Epidermal melanocyte (primary cell): Measurements from ENCODE around the gene CARD14.
"Not testable (repeated sequence)": the region's sequence is repeated elsewhere in the genome, so short reads cannot be mapped to it uniquely, and the experiment has no call there.

Source experiments
- DNase-seq: peaks from one replicate; pipeline ENCODE4 v3.0.0; 2011; ENCODE audit warnings: low spot score; ENCODE audit not compliant: insufficient read length

CARD14 gene

DNA sequence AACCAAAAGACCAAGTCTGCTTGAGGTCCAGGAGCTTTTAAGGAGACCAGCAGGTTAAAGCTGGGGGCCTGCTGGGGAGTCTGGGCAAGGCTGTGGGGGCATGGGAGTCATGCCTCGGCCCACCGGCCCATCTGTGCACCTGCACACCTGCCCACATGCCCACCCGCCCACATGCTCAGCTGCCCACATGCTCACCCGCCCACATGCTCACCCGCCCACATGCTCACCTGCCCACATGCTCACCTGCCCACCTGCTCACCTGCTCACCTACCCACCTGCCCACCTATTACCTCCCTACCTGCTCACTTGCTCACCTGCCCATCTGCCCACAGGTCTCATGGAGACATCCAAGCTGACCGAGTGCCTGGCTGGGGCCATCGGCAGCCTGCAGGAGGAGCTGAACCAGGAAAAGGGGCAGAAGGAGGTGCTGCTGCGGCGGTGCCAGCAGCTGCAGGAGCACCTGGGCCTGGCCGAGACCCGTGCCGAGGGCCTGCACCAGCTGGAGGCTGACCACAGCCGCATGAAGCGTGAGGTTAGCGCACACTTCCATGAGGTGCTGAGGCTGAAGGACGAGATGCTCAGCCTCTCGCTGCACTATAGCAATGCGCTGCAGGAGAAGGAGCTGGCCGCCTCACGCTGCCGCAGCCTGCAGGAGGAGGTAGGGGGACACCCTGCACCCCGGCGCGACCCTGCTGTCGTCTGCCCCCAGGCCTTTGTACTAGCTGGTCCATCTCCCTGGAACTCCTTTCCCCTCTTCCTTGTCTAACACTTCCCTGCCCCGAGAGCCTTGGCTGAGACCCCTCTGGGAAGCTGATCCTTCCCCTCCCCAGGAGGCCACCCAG is 14.0 kb downstream of the CARD14 start:
- DNase-seq: no peak

DNA sequence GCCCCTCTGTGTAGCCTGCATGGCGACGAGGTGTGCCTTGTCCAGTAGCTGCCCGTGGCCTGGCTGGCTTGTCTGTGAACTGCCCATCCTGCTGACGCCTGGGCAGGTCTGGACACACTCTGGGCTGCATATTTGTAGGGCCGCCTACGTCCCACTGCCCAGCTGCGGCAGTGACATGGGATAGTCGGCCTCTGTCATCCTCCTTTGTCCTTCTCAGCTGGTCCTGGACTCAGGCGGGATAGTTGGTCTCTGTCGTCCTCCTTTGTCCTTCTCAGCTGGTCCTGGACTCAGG is 14.5 kb downstream of the CARD14 start:
- no peak for DNase-seq

DNA sequence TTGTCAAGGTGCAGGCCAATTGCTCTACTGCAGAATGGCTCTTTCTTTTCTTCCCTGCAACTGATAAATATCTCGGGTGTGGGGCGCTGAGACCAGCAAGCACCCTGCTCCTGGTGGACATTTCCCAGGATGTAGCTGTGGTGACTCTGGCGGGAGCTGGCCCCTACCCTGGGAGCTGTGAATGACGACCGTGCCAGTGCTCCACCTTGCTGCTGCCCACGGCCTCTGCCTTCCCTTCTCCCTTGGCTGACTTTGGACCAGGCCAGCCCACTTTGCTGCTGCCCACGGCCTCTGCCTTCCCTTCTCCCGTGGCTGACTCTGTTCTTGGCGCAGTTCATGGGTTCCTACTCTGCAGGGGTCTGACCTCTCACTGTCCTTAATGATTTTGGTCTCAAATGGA is 16.1 kb downstream of the CARD14 start:
- DNase-seq: no peak

DNA sequence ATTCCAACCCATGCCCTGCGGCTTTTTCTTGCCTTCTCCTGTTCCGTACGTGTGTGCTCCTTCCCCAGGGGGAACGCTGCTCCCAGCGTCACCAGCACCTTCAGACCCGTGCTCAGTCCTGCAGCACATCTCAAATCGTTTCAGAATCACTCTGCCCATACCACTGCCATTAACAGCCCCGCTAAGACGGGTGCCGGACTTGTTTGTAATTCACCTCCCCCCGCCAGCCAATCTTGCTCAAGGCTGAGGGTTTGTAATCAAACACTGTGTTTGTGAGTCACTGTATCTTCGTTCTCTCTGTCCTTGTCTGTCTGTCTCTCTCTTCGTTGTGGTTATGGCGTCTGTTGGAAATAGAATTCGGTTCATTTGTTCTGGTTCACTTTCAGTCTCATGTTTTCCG is 17.3 kb downstream of the CARD14 start:
- DNase-seq: no peak

DNA sequence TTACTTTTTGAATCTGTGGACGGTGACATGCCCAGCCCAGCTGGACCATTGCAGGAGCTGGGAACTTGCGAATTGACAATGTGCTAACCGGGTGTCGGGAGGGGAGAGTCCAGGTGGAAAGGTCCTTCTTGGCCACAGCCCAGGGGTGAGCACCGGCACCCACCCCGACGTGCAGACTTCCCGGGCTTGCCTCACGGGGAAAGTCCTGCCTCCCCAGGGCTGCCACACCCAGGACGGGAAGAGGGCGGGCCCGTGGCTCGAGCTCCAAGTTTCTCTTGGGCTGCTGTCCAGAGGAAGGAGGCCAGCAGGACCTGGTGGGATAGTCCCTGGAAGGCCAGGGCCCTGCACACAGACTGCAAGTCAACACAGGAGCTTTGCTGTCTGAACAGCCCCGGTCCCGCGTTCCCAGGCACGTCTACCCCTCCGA is 17.7 kb downstream of the CARD14 start:
- no peak for DNase-seq

DNA sequence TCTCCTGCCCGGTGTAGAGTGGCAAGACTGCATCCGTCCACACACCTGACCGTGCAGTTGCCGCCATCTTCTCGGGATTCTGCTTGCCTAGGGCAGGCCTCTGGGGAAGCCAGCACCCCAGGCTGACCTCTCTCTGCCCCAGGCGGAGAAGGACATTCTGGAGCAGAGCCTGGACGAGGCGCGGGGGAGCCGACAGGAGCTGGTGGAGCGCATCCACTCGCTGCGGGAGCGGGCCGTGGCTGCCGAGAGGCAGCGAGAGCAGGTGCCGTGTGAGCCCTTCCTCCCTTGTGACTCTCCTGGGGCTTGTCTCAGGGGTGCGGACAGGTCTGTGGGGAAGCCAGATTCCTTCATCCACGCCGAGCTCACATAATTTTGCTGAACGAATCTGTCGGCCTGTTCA is 19.8 kb downstream of the CARD14 start:
- no peak for DNase-seq

DNA sequence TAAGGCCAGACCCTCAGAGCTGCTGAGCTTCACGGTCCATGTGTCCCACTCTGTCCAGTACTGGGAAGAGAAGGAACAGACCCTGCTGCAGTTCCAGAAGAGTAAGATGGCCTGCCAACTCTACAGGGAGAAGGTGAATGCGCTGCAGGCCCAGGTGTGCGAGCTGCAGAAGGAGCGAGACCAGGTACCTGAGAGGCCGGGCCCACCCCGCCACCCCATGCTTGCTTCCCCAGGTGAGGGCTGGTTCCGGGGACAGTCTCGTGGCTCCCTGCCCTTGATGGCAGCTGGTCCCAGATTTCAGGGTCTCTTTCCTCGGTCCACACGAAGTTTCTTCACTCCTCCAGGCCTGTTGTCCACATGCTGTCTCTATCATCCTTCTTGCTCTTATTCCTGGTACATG is 20.9 kb downstream of the CARD14 start:
- DNase-seq: no peak

DNA sequence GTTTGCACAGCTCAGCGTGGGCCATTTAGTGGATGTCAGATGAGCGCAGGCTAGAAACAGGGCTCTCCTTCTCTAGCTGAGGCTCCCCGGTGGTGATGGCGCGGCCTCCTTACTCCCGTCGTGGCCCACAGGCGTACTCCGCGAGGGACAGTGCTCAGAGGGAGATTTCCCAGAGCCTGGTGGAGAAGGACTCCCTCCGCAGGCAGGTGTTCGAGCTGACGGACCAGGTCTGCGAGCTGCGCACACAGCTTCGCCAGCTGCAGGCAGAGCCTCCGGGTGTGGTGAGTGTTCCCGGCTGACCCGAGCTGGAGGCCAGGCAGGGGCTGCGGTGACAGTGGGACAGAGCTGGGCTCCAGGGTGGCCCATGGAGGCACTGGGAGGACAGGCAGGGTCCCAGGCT is 21.4 kb downstream of the CARD14 start:
- DNase-seq: no peak

DNA sequence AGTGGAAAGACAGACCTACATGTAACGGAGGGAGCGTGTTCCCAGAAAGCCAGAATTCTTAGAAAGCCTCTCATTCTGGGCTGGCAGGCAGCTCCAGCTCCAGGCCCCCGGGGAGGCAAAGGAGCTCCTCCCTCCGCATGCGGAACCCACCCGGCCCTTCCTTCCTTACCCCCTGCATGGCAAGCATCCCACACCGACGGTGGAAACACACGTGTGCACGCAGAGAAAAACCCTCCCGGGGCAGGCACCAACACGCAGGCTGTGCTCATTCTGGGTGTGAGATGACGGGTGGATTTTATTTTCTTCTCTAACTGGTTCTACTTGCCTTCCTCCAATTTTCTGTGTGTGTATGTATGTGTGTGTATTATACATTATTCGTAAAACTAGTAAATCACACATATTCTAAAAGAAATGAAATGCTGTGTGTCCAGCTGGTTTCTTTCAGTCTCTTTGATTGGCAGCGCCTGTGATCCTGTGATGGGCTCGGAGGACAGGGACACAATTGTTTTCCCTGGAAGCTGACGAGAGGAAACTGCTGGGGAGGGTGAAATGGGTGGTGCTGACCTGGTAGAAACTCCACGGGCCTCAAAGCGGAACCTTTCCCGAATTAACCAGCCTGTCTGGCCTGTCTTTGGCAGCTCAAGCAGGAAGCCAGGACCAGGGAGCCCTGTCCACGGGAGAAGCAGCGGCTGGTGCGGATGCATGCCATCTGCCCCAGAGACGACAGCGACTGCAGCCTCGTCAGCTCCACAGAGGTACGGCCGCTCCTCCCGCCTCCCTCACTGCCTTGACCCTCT is 22.2 kb downstream of the CARD14 start:
- peak; percentile 57 for DNase-seq

DNA sequence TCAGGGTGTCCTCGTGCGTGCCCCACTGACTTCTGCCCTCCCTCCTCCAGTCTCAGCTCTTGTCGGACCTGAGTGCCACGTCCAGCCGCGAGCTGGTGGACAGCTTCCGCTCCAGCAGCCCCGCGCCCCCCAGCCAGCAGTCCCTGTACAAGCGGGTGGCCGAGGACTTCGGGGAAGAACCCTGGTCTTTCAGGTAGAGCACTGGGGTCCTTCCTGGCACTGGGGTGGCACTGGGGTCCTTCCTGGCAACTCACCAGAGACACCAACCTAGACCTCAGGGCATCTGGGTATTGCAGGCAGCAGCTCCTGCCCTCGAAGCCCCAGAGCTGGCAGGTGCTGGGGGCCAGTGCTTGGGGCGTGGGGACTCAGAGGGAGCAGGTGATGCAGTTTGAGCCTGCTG is 25.3 kb downstream of the CARD14 start:
- DNase-seq: no peak

DNA sequence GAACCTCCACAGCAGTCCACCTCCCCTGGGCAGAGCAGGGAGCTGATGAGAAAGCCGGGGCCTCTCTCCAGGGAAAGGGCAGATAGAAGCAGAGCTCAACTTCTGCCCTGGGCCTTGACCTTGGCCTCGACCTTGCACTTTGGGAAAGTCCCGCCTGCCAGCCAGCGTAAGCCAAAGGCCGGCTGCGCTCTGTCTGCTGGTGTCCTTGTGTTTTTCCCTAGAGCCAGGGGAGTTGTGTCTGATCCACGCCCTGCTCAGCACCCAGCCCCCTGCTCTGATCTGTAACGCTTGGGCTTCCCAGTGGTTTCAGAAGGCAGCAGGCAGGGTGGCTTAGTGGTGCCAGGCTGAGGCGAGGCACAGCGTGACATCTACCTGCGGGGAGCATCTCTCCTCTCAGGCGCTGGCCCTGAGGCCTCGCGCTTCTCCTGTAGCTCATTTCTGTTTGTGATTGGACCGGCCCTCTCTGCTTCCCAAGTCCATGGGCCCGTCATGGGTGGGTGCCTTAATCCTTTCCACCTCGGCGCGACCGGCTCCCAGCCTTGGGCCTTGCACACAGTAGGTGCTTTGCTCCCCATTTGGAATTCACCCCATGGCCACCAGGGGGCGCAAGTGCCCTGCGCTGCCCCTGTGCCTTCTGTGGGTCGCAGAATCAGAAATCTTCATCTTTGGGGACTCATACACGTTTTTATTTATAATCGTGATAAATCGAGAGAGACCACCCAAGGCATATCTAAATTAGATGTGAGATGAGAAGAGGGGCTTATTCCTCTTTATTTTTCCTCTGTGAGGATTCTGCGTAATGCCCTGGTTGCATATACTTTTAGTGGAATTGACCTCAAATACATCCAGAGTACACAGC is 26.1 kb downstream of the CARD14 start:
- no peak for DNase-seq

DNA sequence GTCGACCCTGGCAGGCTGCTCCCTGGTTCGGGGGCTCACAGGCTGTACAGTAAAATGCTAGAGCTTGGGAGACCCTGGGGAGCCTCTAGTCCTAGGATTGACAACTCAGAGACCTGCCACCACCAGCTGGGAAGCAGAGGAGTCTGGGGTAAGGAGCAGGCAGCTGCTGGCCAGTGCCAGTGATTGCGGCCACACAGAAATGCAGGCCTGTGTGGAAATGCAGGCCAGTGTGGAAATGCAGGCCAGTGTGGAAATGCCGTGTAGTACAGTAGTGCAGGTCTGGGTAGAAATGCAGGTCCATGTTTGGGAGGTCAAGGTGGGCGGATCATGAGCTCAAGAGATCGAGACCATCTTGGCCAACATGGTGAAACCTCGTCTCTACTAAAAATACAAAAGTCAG is 26.8 kb downstream of the CARD14 start:
- DNase-seq: no peak

DNA sequence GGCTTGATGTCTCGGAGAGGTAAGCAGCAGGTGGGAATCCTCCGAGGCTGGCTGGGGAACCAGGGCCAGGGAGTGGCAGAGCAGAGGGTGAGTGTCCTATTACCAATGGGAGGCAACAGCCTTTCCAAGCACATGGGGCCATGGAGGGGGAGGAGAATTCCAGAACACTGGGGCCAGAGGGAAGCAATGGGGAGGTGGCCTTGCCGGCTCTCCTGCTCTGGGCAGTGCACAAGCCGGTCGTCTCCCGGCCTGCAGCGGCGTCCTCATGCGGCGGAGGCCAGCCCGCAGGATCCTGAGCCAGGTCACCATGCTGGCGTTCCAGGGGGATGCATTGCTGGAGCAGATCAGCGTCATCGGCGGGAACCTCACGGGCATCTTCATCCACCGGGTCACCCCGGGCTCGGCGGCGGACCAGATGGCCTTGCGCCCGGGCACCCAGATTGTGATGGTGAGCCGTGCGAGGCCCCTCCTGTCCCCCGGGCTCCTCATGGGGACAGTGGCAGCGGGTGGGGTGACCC is 28.4 kb downstream of the CARD14 start:
- DNase-seq: no peak

DNA sequence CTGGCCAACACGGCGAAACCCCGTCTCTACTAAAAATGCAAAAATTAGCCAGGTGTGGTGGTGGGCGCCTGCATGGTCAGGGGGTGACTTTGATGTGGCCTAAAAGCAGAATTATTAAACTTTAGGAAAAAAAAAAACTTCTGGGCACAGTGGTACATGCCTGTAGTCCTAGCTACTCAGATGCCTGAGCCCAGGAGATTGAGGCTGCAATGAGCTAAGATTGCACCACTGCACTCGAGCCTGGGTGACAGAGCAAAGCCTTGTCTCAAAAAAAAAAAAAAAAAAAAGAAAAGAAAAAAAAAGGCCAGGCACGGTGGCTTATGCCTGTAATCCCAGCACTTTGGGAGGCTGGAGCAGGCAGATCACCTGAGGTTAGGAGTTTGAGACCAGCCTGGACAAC is 29.5 kb downstream of the CARD14 start:
- not testable (repeated sequence) for DNase-seq

DNA sequence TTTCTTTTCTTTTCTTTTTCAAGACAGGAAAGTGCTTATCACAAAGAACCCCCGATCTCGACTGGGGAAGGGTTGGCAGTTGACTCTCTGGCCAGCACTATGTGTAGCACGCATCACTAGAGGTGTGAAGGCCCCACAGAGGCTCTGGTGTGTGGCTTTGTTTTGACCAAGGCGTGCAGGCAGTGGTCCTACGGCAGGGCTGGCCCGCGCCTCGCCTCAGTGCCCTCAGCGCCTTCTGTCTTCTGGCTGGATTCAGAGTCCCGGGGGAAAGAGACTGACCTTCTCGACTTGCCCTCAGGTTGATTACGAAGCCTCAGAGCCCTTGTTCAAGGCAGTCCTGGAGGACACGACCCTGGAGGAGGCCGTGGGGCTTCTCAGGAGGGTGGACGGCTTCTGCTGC is 31.6 kb downstream of the CARD14 start:
- DNase-seq: no peak

DNA sequence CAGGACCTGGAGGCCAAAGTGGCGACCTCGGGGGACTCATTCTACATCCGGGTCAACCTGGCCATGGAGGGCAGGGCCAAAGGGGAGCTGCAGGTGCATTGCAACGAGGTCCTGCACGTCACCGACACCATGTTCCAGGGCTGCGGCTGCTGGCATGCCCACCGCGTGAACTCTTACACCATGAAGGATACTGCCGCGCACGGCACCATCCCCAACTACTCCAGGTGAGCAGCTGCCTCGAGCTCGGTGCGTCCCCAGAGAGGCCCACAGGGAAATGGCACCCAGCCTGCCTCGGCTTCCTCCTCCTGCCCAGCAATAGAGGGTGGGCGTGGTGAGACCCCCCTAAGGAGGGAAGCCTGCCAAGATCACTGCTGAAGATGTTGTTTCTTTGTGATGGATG is 32.4 kb downstream of the CARD14 start:
- DNase-seq: no peak

DNA sequence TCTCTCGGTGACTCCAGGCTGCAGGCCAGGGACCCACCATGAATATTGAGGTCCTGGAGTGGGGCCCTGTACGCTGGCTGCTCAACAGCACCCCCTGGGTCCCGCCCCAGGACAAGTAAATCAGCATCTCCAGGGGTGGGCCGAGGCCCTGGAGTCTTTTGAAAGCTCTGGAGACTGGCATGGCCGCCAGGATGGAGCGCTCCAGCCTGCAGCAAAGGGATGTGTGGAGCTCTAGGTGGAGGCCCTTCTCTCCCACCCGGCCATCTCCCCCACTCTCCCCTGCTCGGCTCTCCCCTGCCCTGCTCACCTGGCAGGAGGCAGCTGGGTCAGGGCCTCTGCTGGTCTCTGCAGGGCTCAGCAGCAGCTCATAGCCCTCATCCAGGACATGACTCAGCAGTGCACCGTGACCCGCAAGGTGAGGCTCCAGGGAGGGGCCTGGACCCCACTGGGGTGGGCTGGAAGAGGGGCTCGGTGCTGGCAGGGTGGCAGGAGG is 33.7 kb downstream of the CARD14 start:
- no peak for DNase-seq

DNA sequence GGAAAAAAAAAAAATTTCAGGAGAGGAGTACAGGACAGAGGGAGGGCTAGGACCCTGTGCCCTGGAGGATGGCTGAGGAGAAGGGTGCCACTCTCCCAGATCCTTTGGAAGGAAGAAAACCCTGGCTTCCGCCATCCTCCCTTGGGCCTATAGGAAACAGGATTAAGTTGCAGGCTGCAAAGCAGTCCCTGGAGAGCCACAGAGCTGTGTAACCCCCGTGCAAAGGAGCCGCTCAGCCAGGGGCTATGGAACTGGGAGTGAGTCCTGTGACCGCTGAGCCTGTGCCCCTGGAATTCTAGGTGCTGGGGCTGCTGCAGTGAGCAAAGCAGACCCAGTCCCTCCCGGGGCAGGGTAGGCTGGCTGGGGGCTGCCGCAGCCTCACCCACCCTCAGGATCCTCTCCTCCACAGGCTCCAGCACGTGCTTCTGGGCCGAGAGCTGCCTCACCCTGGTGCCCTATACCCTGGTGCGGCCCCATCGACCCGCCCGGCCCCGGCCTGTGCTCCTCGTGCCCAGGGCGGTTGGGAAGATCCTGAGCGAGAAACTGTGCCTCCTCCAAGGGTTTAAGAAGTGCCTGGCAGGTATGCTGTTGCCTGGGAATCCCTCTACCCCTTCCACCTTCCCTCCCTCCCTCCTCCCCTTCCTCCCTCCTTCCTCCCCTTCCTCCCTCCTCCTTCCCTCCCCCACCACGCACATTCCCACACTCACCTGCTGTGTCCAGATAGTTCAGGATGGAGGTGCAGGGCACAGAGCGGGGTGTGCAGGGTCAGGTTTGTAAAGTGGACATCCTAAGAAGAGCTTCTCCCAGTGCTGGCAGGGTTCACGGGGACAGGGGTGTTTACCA is 35.0 kb downstream of the CARD14 start:
- no peak for DNase-seq

DNA sequence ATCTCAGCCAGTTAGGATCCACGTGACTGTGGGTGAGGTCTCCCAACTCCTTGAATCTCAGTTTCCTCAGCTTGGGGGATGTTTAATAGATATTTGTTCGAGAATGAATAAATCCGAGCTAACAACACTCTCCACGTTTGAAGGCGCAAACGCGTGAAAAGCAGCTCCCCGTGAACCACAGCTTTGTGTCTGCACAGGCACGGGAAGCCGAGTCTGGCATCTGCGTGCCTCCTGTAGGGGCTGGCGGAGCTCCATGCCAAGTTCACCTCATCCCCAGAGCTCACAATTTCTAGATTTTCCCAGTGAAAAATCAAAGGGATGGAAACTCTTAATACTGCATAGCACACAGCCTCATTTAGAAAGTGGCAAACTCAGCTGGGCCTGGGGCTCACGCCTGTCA is 36.0 kb downstream of the CARD14 start:
- DNase-seq: no peak

DNA sequence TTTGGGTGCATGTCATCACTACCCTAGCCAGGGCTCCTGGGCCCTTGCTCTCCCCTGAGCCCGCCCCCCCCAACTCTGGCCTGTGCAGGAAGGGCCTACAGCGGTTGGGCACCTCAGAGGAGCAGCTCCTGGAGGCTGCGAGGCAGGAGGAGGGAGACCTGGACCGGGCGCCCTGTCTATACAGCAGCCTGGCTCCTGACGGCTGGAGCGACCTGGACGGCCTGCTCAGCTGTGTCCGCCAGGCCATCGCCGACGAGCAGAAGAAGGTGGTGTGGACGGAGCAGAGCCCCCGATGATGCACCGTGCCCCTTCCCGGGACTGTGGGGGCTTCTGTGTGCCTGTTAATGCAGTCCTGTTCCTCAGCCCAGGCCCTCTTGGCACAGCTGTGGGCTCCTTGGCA is 38.2 kb downstream of the CARD14 start:
- no peak for DNase-seq

DNA sequence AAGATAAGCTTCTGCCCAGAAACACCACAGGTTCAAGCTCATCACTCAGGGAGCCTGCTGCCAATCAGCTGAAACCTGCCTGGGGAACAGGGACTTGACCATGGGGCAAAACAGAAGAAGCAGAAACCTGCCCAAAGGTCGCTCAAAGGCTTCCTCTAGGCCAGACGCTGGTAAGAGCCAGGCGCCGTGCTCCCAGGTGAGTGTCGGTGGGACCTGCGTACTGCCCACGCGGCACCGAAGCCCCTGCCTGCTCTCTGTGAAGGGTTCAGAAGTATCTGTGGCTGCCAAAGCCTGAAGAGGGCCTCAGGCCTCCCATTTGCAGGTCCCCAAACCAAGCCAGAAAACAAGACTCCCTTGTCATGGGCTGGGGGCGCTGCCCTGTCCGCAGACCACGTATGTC is 39.9 kb downstream of the CARD14 start:
- DNase-seq: no peak
